Measurements from ENCODE around the gene ATP2C1. TPM values are rescaled to one million over a fixed set of nuclear protein-coding genes. Genes with fewer than 3 reads are reported as not detected.

Gene ATP2C1
- total RNA-seq, 1 experiment from 2014 or later: 62.5 TPM

DNA sequence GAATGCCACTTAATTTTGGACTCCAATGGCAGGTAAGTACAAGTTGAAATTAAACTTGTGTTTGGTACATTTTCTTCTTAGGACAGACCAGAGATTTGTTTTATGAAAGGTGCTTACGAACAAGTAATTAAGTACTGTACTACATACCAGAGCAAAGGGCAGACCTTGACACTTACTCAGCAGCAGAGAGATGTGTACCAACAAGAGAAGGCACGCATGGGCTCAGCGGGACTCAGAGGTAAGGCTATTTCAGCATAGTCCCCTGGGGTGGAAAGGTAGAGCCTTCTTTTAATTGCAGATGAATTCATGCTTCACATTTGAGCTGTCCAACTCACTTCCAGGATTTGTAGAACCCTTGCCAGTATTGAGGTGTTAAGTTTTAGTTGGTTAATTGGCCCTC, 81.4 kb downstream of the ATP2C1 start:
- DNase-seq (ENCODE audit: low read depth): no peak

DNA sequence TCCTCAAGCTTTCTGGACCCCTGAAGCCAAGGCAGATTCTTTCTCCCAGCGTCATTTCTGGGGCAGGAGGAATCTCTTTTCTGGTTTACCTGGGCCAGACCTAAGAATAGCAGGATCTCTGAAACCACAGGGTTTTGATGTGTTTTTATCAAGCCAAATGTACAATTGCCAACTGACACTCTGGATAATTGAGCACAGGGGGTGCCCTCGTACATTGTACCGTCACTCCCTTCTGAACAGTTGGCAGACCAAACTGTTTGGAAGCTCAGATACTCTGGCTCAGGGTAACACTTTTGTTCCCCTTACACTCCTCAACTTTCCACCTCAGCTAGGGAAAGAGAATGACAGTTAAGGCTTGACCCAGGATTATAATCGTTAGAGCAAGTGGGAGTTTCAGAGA, 82.8 kb downstream of the ATP2C1 start:
- no peak for DNase-seq (ENCODE audit: low read depth)

DNA sequence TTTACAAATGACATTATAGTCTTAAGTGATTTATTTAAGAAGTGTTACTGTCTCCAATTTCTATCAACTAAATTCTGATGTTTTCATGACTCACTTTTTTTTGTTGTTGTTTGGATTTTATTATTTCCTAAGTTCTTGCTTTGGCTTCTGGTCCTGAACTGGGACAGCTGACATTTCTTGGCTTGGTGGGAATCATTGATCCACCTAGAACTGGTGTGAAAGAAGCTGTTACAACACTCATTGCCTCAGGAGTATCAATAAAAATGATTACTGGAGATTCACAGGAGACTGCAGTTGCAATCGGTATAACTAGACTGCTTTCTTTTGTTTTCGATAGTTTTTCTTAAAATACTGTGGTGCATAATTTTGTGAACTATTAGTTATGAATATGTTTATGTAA, 85.2 kb downstream of the ATP2C1 start:
- DNase-seq (ENCODE audit: low read depth): no peak

DNA sequence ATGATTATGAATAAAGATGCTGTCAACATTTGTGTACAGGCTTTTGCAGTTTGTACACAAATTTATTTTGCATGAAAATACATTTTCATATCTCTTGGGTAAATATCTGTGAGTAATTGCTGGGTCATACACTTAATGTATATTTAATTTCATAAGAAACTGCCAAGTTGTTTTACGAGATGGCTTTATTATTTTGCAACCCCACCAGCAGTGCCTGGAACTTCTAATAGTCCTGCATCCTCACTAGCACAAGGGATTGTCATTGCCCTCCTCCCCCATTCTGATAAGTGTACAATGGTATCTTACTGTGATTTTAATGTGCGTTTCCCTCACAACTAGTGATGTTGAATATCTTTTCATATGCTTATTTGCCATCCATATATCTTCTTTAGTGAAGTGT, 87.6 kb downstream of the ATP2C1 start:
- DNase-seq (ENCODE audit: low read depth): no peak

DNA sequence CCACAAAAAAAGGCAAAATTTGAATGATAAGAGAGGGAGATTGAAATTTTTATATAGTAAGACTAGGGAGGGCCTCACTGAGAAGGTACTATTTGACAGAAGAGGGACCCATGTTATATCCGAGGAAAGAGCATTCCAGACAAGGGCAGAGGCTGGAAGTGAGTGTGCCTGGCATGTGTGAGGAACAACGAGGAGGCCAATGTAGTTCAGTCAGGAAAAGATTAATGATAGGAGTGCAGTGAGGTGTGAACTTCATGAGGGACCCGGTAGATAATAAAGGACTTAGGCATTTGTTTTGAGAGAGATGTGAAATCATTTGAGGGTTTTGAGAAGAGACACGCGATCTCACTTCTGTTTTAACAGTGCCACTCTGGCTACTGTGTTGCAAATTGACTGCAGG, 96.4 kb downstream of the ATP2C1 start:
- DNase-seq (ENCODE audit: low read depth): no peak

DNA sequence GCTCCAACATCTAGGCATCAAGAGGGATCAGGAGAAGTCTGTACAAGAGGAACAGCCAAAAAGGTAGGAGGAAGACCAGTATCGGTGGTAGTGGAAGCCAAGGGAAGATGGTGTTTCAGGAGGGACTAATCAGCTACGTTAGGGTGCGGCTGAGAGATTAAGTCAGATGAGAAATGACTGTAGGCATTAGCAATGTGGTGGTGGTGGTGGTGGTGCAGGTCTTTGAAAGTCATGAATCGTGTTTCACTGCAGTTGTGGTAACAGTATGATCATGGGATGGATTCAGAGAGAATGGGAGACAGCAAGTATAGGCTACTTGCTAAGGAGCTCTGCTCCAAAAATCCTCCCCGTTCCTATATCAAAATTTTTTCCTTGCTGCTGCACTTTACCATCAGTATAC, 97.2 kb downstream of the ATP2C1 start:
- no peak for DNase-seq (ENCODE audit: low read depth)

DNA sequence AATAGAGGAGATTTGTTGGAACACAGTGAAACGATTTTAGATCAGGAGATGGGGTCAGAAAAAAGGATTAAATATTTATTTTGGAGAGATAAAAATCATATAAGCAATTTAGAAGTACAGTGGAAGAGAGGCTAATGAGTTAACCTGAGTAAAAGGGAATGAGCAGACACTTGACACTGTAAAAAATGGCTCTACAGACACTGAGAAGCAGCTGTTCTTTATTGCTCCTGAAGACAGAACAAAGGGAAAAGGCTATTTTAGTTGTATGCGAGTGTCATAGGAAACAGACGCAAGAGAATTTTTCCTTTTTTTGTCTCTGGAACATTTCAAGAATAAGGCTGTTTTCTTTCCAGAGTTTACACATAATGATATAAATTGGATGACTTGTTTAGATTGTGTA, 98.5 kb downstream of the ATP2C1 start:
- no peak for DNase-seq (ENCODE audit: low read depth)

DNA sequence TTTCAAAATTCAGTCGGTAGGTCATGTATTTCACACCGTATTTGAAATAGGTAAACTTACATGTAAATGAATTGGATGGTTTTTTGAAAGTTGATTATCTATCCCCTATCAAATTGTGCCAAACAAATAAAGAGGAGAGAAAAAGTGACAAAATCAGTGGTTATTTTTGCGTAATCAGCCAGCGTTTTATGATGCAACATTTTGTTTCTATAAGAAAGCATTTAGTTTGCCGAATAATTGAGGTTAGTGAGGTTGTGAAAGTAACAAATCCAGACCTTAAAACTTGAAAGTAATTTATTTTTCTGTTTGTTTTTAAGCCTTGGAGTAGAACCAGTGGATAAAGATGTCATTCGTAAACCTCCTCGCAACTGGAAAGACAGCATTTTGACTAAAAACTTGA, 103.4 kb downstream of the ATP2C1 start:
- no peak for DNase-seq (ENCODE audit: low read depth)

DNA sequence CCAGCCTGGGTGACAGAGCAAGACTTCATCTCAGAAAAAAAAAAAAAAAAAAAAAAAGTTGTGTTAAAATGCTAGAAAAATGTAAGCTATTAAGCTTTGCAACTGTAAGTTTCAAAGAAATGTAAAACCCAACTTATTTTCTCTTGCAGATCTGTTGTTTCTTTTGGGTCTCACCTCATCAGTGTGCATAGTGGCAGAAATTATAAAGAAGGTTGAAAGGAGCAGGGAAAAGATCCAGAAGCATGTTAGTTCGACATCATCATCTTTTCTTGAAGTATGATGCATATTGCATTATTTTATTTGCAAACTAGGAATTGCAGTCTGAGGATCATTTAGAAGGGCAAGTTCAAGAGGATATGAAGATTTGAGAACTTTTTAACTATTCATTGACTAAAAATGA, 107.2 kb downstream of the ATP2C1 start:
- no peak for DNase-seq (ENCODE audit: low read depth)

DNA sequence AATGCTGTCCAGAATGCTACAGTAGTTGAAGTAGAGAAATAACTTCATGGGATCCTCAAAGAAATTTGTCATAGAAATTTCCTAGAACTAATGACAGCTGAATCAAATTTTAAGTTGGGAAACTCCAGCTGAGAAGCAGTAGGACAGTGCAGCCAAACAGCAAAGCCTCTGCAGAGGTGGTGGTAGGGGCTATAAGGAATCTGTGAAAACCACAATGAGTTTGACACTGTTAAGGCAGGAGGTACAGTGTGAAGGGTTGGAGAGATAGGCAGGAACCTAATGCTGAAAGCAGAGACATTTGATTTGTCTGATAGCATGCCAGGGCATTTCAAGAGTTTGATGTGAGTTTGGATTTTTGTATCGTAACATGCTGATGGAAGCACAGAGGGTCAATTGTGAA, 110.7 kb downstream of the ATP2C1 start:
- DNase-seq (ENCODE audit: low read depth): no peak

DNA sequence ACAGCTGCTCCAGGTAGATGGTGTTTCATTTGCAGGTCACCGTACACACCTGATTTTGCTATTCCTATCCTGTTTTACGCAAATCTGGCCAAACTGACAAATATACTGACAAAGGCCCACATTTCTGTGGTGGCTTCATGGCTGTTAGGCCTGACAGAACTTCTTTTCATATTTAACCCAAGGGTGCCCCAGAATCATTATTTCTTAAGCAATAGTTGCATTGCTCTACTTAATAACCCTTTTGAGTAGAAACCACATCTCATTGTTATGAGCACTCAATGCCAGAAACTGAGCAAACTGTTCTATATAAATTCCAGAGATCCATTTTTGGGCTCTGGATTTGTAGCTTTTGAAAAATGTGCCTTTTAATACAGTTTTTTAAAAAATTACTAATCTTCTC, 113.4 kb downstream of the ATP2C1 start:
- no peak for DNase-seq (ENCODE audit: low read depth)

DNA sequence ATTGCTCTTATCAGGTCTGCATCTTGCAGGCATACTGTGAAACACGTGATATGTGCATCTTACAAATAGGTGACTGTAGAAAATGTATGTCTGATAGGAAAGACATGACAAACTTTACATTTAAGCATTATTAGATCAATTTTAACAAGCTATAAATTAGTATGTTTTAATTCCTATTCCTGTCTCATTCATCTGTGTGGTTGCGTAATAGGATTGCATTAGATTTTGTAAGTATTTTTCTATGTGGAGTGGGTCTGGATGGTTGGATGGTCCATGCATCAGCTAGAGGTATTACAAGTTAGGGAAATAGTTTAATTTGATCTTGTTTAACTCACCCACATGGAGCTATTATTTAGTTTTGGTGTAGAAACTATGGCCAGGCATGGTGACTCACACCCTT, 113.9 kb downstream of the ATP2C1 start:
- DNase-seq (ENCODE audit: low read depth): no peak

DNA sequence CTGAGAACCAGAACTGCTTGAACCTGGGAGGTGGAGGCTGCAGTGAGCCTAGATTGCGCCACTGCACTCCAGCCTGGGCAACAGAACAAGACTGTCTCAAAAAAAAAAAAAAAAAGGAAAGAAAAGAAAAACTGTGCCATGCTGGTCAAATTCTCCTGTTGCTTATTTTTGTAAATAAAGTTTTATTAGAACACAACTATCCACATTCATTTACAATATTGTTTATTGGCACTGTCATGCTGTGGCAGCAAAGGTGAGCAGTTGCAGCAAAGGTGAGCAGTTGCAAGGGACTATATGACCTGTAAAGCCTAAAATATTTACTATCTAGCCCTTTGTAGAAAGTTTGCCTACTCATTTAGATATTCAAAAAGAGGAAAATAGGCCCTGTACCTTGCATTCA, 114.4 kb downstream of the ATP2C1 start:
- no peak for DNase-seq (ENCODE audit: low read depth)

DNA sequence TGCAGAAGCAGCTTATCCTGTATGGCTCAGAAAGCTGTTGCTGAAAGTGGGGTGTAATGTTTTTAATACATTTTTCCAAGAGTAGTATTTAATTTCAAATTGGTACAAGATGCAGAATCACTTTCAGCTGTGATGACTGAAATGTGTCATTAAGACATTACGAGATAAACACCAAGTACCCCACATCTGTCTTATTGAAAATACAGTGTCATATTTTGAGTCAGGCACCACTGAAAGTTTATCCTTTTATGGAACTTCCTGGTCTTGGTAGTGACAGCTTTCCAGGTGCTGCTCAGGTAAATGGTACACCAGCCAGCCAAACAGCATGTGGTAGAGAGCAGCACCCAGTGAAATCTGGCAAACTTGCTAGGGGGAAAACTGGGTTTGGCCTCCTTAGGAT, 115.8 kb downstream of the ATP2C1 start:
- no peak for DNase-seq (ENCODE audit: low read depth)

DNA sequence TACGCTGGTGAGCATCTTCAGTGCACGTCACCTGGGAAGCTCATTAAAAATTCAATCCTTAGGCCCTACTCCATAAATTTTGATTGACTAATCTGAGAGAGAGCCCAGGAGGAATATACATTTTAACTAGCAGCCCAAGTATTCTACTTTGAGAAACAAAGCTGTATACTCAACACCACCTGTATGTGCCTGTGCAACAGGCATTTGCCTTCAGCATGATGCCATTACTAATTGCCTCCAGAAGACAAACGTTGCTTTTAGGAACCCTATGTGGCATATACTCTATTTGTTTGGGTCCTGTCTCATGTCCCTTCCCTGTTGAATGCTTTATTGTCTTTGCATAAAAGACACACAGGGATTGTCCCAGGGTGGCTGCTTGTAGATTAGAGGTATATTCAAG, 125.1 kb downstream of the ATP2C1 start:
- no peak for DNase-seq (ENCODE audit: low read depth)

DNA sequence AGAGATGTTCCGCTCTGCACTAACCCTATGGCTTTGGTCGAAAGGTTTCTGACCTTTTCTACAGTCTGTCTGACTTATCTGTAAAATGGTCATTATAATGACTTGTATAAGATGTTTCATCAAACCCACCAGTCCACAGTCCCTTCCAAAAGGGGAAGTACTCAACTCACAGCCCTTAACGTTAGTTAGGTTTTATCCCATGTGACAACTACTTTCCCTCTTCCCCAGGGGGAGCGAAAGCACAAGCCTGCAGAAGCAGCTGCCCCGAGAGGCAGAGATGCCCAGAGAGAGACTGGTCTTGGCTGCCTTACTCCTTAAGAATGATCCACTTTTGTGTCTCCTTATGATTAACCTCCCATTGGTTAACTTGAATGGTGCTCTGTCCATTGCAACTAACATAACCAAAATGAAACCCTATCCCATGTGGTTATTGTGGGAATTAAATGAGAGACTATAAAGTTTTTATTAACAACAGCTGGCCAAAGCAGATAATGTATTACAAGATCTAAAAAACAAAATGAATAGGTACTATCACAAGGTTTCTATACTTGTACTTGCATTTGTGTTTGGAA, 126.3 kb downstream of the ATP2C1 start:
- DNase-seq (ENCODE audit: low read depth): peak; percentile 22

DNA sequence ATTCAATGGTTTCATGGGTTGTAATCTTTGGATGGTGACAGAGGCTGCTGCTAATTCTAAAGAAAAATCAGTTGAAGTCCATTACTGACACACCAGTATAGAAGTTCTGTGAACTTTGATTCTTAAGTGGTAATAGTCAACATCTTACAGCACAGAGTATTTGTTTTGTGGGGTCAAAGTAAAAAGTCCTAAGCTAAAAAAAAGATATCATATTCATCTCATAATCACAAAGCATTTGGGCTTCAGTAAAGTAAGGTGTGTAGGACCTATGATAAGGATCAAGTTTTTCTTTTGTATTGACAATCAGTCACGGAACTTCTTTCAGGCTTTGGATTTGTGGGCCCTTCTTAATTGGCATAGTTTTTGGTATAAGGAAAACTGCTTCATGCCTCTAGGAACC, 131.7 kb downstream of the ATP2C1 start:
- no peak for DNase-seq (ENCODE audit: low read depth)

DNA sequence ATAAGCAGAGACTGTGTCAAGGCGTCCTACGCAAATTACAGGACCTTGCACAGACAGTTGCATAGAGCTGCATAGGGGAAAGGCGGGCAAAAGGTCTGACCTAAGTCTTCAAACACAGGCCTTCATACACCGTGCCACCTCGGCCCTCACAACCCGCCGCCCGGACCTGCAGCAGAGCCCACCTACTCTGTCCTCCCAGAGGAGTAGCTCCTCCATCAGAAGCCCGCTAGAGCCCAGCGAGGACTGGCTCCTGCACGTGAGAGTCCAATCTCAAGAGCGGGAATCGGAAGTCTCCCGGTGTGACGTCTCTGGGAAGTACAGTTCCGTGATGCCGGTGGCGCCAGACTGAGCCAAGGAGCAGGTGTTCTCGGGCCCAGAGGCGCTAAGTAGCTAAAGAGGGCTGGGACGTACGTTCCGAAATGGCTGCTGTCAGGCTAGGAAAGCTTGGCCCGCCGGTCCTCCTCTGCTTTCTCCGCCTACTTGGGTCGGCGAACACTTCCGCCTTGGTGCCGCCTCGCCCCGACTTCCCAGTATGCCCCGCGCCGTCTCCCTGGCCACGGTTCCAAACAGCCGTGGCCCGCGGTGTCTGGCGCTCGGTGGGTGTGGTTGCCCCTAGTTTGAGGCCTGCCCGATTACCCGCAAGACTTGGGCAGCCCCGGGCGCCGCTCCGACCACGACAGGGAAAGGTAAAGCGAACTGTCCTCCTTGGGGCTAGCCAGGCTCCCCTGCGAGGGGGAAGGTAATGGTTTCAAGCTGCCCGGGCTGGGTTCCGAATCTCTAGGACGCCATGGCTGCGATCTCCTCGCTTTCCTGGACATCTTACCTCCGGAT, 132.7 kb downstream of the ATP2C1 start, which contains the start of the genes ASTE1 and NEK11:
Gene ASTE1 (minus strand): TSS at position 505 of the 831 bp plus-strand sequence. CDS start 1,519 bp downstream, outside the sequence.
Gene NEK11 (plus strand): TSS at position 557 of the 831 bp plus-strand sequence. CDS start 2,832 bp downstream, outside the sequence.
- peak; percentile 88 for DNase-seq (ENCODE audit: low read depth)

DNA sequence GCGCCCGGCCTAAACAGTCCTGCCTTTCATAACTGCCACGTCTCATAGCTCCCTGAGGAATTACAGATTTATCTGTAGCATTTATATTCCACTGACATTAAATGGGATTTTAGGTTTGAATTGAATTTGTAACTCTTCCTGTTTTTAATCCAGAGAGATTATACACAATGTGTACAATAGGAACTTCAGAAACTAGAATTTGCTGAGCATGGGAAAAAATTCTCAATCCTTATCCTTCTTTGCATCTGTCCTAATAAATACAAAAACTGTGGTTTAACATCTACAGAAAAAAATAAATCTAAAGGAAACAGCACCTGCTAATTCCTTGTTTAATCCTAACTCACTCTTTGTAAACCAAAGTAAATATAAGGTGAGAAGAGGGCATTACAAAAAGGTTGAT, 135.0 kb downstream of the ATP2C1 start:
- no peak for DNase-seq (ENCODE audit: low read depth)

DNA sequence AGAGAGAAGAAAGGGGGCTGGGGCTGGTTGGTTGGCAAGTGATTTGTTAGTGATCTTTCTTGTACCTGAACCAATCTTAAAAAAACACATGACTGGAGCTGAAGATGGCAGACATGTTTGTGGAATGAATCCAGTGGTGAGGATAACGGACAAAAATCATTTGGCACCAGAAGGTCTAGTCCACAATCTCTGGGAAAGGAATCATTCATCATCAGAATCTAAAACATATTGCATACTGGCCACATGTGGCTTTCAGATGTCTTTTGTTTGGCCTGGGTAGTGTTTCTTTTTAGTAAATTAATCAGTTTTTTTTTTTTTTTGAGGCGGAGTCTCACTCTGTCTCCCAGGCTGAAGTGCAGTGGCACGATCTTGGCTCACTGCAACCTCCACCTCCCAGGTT, 137.8 kb downstream of the ATP2C1 start:
- DNase-seq (ENCODE audit: low read depth): no peak

DNA sequence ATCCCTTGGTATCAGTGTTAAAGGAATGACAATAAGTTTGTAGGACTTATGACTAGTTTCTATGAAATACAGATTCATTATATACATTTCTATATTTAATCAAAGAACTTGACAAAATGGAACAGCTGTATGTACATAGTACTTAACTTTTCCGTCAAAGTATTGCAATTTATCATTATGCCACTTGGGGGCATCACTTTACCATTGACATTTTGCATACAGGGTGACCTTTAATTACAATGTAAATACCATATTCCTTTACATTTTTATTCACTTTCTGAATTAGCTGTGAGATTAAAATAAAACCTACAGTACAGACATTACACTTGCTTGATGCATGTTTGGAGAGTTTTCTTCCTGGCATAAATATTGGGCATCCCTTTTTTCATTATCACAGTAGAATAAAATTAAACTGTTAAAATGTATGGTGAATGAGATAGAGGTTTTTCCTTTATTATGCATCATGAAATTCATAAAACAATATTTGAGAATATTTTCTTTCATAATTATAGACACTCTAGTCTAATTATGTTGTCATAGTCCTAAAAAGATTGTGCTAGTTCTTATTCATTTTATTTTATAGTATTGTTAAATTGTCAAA, 139.7 kb downstream of the ATP2C1 start:
- DNase-seq (ENCODE audit: low read depth): peak; percentile 39

DNA sequence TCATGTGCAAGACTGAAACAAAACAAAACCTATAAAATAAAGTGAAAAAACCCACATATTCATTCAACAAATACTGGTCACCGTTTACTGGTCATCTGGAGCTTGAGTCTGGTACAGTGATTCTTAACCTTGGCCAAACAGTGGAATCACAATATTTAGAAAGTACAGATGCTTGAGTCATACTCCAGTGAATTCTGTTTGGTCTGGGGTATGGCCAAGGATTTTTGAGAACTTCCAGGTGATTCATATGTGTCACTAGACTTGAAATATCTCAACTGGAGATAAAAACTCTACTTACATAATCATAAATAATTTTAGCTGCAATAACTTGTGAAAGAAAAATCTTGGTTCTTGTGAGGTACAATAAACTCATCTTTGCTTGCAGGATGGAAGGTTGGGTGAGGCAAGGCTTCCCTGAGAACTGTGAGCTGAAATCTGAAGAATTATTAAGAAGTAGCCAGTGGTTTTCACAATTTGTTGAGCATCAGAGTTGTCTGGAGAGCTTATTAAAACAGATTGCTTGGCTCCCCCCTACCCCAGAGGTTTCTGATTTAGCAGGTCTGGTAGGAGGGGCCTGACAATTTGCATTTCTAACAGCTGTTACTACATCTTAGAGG, 142.4 kb downstream of the ATP2C1 start:
- peak; percentile 55 for DNase-seq (ENCODE audit: low read depth)

DNA sequence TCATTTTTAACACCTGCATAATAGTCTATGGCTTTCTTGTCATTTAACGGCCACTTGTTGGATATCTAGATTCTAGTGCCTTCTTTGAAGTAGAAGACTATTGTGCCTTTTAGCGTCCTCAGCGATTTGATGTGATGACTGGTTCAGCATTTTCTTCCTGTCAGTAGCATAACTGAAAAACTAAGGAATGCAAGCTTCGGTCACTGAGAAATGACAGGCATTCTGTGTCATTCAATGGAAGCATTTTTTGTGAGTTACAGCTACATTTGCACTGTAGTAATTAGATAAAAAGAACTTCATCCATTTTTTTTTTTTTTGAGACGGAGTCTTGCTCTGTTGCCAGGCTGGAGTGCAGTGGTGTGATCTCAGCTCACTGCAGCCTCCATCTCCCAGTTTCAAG, 143.1 kb downstream of the ATP2C1 start:
- DNase-seq (ENCODE audit: low read depth): peak; percentile 47

All from RPMI7951 (cell line).